Stimulated activated naive B cell treated with anti-CD40 and anti-IgM and Interleukin-4, amounts not matched to agents 10 μg/mL and 1 μg/mL and 100 μg/mL, for 72 hours (primary cell): ENCODE measurements around the gene PLD1.

Experiments
- ATAC-seq, 2 donors: fragments of 150-1000 bp; cut with Tn5 transposase; replicated peaks; 2 replicates each; pipeline ENCODE4 v1.10.0; 2021; ENCODE audit warnings: moderate library complexity in 1 of 2
- DNase-seq: peaks from one replicate; pipeline ENCODE4 v3.0.0; 2021
- H3K27ac Mint-ChIP-seq: one replicate; pipeline ENCODE4 v1.8.0; 2022; ENCODE audit warnings: mild to moderate bottlenecking, mixed read lengths
- H3K27me3 Mint-ChIP-seq, 2 donors: one replicate each; pipeline ENCODE4 v1.8.0; 2022; ENCODE audit warnings: mixed read lengths in 2 of 2
- H3K36me3 Mint-ChIP-seq, 2 donors: one replicate each; pipeline ENCODE4 v1.8.0; 2022; ENCODE audit warnings: mixed read lengths in 2 of 2, mild to moderate bottlenecking in 1 of 2
- H3K4me1 Mint-ChIP-seq, 2 donors: one replicate each; pipeline ENCODE4 v1.8.0; 2022; ENCODE audit warnings: mixed read lengths in 2 of 2, mild to moderate bottlenecking in 1 of 2
- H3K4me3 Mint-ChIP-seq, 2 donors: one replicate each; pipeline ENCODE4 v1.8.0; 2022; ENCODE audit warnings: mild to moderate bottlenecking in 2 of 2, mixed read lengths in 2 of 2, moderate library complexity in 1 of 2
- H3K9me3 Mint-ChIP-seq, 2 donors: one replicate each; pipeline ENCODE4 v1.8.0; 2022; ENCODE audit warnings: mixed read lengths in 2 of 2, mild to moderate bottlenecking in 1 of 2

The PLD1 gene

DNA sequence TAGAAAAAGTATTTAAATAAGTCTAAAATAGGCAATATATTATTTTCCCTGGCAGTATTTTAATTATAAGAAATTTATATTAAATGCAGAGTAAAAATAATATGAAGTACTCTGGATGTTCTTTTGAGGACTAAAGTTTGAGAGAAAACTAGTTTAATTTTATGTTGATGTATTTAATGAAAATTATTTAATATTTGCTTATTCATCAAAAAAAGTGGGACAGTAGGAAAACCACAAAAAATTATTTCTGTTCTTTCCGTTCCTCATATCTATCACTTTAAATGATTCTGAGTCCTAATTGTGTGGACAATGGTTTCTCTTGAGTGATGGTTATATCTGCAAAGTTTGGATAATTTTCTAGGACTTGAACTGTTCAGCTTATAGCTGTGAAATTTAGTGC lies 202.8 kb downstream of the PLD1 start:
- H3K4me3 Mint-ChIP-seq, result no peak overlapping the region
- no peaks in the 10 kb centered on the region for H3K9me3 Mint-ChIP-seq
- H3K27ac Mint-ChIP-seq, result no peak overlapping the region
- no peaks in the 10 kb centered on the region for H3K36me3 Mint-ChIP-seq
- H3K27me3 Mint-ChIP-seq, result peaks cover 5% of the 10 kb centered on the region in 2 donors
- ATAC-seq (no peak), DNase-seq (no peak)
- H3K4me1 Mint-ChIP-seq, result no peaks in the 10 kb centered on the region

DNA sequence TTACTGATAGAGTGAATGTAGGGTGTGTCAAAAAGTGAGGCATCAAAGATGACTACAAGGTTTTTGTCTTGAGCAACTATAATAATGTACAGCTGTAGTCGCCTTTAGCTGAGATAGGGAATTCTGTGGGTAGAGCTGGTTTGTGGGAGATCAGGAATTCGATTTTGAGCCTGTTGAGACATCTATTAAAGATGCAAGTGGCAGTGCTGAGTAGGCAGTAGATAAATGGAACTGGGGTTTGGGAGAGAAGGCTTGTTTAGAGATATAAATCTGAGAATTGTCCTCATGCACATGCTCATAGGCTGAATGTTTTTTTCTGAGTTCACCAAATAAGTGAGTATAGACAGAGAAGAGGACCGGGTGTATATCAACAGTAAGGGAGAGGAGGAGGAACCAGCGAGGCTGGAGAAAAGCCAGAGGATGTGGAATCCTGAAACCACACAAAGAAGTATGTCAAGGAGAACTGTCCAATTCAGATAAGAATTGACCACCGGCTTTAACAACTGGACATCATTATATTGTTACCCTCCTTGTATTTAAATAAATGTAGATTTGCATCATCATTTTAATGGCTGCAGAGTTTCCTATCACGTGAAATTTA lies 204.0 kb downstream of the PLD1 start:
- H3K36me3 Mint-ChIP-seq, result no peaks in the 10 kb centered on the region
- no peak for DNase-seq

DNA sequence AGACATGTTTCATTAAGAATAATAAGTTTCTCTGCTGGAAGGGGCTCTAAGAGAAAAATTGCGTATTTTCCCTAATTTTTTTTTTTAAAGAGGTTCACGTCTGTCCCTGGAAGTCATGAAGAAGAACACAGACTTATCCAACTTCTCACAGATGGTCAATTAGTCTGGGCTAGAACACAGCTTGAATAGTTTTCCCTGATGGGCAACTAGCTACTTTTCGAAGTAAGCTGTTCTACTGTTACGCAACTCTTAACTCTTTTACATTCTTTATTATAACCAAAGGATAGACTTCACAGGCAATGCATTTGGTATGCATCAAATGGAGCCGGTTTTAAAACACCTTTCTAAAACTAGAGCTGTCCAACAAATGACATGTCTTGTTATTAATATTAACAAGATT lies 205.9 kb downstream of the PLD1 start:
- DNase-seq, result no peak
- no peak overlapping the region for H3K27ac Mint-ChIP-seq
- no peaks in the 10 kb centered on the region for H3K9me3 Mint-ChIP-seq
- peaks cover 5% of the 10 kb centered on the region in 2 donors for H3K27me3 Mint-ChIP-seq
- H3K36me3 Mint-ChIP-seq, result no peaks in the 10 kb centered on the region
- ATAC-seq, result no peak
- no peak overlapping the region for H3K4me3 Mint-ChIP-seq
- no peaks in the 10 kb centered on the region for H3K4me1 Mint-ChIP-seq

More for the DNA sequence above, 204.0 kb downstream of the PLD1 start:
- H3K27ac Mint-ChIP-seq, result no peak overlapping the region
- ATAC-seq, result no peak
- no peak overlapping the region for H3K4me3 Mint-ChIP-seq
- peaks cover 5% of the 10 kb centered on the region in 2 donors for H3K27me3 Mint-ChIP-seq
- no peaks in the 10 kb centered on the region for H3K9me3 Mint-ChIP-seq
- no peaks in the 10 kb centered on the region for H3K4me1 Mint-ChIP-seq

DNA sequence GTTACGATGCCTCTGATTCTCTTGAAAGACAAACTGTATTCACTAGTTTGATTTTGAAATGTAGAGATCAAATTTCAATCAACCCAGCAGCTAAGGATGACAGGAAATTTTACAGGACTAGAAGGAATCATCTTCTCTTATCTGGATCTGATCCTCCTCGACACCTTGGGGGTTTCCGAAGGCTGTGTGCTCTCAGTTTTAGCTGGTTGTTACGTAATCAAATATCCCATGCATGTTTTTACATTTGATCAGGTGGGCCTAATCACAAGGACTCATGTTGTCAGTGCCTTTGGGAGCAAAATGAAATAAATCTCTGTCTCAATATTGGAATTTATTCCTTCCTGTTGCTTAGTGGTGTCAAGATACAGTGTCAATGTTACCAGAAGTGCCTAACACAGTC lies 208.2 kb downstream of the PLD1 start:
- H3K36me3 Mint-ChIP-seq, result no peaks in the 10 kb centered on the region
- H3K4me3 Mint-ChIP-seq, result no peak overlapping the region
- no peaks in the 10 kb centered on the region for H3K9me3 Mint-ChIP-seq
- H3K4me1 Mint-ChIP-seq, result no peaks in the 10 kb centered on the region
- DNase-seq, result no peak
- no peak overlapping the region for H3K27ac Mint-ChIP-seq
- no peak for ATAC-seq
- peaks cover 5% of the 10 kb centered on the region in 2 donors for H3K27me3 Mint-ChIP-seq

DNA sequence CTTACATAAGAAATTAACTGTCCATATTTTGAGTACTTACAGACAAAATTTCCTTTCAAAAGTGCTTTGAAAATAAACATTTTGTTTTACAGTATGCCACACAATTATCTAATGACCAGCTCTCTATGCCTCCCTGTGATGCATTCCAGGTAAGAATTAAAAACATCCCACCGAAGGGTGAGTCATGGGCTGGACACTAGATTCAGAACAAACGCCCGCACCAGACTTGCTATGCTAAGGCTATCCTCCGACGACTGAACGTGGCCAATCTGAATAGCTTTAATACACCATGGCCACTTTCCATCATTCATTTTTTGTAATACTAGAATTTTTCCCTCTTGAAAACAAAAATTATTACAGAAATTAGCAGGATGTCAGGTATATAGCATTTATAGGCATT lies 210.3 kb downstream of the PLD1 start:
- no peaks in the 10 kb centered on the region for H3K36me3 Mint-ChIP-seq
- no peaks in the 10 kb centered on the region for H3K4me1 Mint-ChIP-seq
- no peak overlapping the region for H3K27ac Mint-ChIP-seq
- H3K4me3 Mint-ChIP-seq, result no peak overlapping the region
- no peak for ATAC-seq
- no peaks in the 10 kb centered on the region for H3K9me3 Mint-ChIP-seq
- DNase-seq, result no peak
- H3K27me3 Mint-ChIP-seq, result no peaks in the 10 kb centered on the region

GRCh38 chr3:171598990-171599389 lies 211.3 kb downstream of the PLD1 start:
- DNase-seq, result no peak
- Mint-ChIP-seq H3K27ac (no peak overlapping the region), H3K4me1 (no peaks in the 10 kb centered on the region), H3K27me3 (peaks cover 0 to 5% of the 10 kb centered on the region in 2 donors), H3K36me3 (no peaks in the 10 kb centered on the region), H3K4me3 (no peak overlapping the region), H3K9me3 (no peaks in the 10 kb centered on the region)
- ATAC-seq, result no peak

GRCh38 chr3:171592786-171593185 lies 217.5 kb downstream of the PLD1 start:
- Mint-ChIP-seq H3K36me3 (no peaks in the 10 kb centered on the region), H3K4me1 (no peaks in the 10 kb centered on the region), H3K27ac (no peak overlapping the region), H3K4me3 (no peak overlapping the region), H3K27me3 (peaks cover 0 to 5% of the 10 kb centered on the region in 2 donors), H3K9me3 (no peaks in the 10 kb centered on the region)
- no peak for ATAC-seq
- DNase-seq, result no peak

- no peaks in the 10 kb centered on the region for H3K36me3 Mint-ChIP-seq
- peaks cover 0 to 5% of the 10 kb centered on the region in 2 donors for H3K27me3 Mint-ChIP-seq
- H3K4me3 Mint-ChIP-seq, result no peak overlapping the region
- DNase-seq (no peak), ATAC-seq (no peak)
- no peaks in the 10 kb centered on the region for H3K9me3 Mint-ChIP-seq
- no peaks in the 10 kb centered on the region for H3K4me1 Mint-ChIP-seq
- H3K27ac Mint-ChIP-seq, result no peak overlapping the region
Measured at GRCh38 chr3:171591070-171591469, 219.2 kb downstream of the PLD1 start.

DNA sequence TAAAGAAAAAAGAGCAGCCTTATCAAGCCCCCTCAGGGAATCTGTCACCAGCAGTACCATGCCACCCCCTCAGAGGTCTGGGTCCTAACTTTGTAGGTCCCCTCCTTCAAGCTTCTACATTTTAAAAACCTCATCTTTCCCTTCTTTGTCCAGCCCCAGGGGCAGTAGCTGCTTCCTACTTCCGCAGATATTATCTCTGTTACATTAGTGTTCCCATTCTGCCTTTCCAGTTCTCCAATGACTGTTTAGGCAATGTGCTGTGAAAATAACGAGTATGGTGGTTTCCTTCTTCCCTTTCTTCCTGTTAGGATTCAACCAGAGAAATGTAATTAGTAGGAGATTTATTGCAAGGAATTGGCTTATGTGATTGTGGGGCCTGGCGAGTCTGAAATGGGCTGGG lies 224.0 kb downstream of the PLD1 start:
- no peak overlapping the region for H3K27ac Mint-ChIP-seq
- ATAC-seq (no peak), DNase-seq (no peak)
- H3K4me1 Mint-ChIP-seq, result no peaks in the 10 kb centered on the region
- no peak overlapping the region for H3K4me3 Mint-ChIP-seq
- H3K9me3 Mint-ChIP-seq, result no peaks in the 10 kb centered on the region
- peaks cover 0 to 4% of the 10 kb centered on the region in 2 donors for H3K27me3 Mint-ChIP-seq
- H3K36me3 Mint-ChIP-seq, result no peaks in the 10 kb centered on the region

GRCh38 chr3:171585039-171585438 lies 225.2 kb downstream of the PLD1 start:
- H3K4me3 Mint-ChIP-seq, result no peak overlapping the region
- peaks cover 0 to 4% of the 10 kb centered on the region in 2 donors for H3K27me3 Mint-ChIP-seq
- no peaks in the 10 kb centered on the region for H3K9me3 Mint-ChIP-seq
- no peak for DNase-seq
- ATAC-seq, result no peak
- no peaks in the 10 kb centered on the region for H3K36me3 Mint-ChIP-seq
- H3K27ac Mint-ChIP-seq, result no peak overlapping the region
- H3K4me1 Mint-ChIP-seq, result no peaks in the 10 kb centered on the region

- H3K27ac Mint-ChIP-seq, result no peak overlapping the region
- no peaks in the 10 kb centered on the region for H3K9me3 Mint-ChIP-seq
- no peaks in the 10 kb centered on the region for H3K36me3 Mint-ChIP-seq
- H3K4me1 Mint-ChIP-seq, result no peaks in the 10 kb centered on the region
- DNase-seq, result no peak
- no peak overlapping the region for H3K4me3 Mint-ChIP-seq
- no peak for ATAC-seq
- H3K27me3 Mint-ChIP-seq, result peaks cover 0 to 4% of the 10 kb centered on the region in 2 donors
Measured at GRCh38 chr3:171584100-171584499, 226.2 kb downstream of the PLD1 start.

GRCh38 chr3:171574556-171575240 lies 235.6 kb downstream of the PLD1 start:
- no peak overlapping the region for H3K4me3 Mint-ChIP-seq
- peaks cover 0 to 3% of the 10 kb centered on the region in 2 donors for H3K9me3 Mint-ChIP-seq
- H3K27me3 Mint-ChIP-seq, result peaks cover 8 to 14% of the 10 kb centered on the region in 2 donors
- no peak overlapping the region for H3K27ac Mint-ChIP-seq
- DNase-seq, result no peak
- no peaks in the 10 kb centered on the region for H3K36me3 Mint-ChIP-seq
- ATAC-seq, result no peak
- H3K4me1 Mint-ChIP-seq, result no peaks in the 10 kb centered on the region

DNA sequence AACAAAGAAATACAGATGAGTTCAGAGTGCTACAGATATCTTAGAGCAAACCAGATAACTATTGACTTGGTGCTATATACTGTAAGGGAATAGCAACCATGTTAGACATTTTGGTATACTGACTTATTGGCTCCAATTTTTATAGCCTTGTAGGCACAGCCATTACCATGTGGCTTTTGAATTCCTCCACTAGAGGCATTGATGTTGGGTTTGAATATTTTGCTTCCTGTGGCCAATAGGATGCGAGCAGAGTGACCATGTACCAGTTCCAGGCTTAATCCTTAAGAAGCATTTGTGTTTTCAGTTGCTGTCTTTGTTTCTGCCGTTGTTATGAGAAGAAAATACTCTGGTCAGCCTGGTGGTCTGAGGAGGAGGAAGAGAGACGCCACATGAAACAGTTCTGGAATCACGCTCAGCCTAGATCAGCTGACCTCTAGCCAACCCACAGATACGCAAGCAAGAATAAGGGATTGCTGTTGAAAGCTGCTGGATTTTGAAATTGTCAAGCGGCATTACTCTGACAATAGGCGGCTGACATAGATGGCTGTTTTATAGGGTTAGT lies 240.6 kb downstream of the PLD1 start:
- peaks cover 8 to 10% of the 10 kb centered on the region in 2 donors for H3K27me3 Mint-ChIP-seq
- no peak for ATAC-seq
- H3K4me3 Mint-ChIP-seq, result no peak overlapping the region
- H3K9me3 Mint-ChIP-seq, result peaks cover 0 to 3% of the 10 kb centered on the region in 2 donors
- H3K36me3 Mint-ChIP-seq, result no peaks in the 10 kb centered on the region
- no peak for DNase-seq
- H3K4me1 Mint-ChIP-seq, result no peaks in the 10 kb centered on the region
- no peak overlapping the region for H3K27ac Mint-ChIP-seq

DNA sequence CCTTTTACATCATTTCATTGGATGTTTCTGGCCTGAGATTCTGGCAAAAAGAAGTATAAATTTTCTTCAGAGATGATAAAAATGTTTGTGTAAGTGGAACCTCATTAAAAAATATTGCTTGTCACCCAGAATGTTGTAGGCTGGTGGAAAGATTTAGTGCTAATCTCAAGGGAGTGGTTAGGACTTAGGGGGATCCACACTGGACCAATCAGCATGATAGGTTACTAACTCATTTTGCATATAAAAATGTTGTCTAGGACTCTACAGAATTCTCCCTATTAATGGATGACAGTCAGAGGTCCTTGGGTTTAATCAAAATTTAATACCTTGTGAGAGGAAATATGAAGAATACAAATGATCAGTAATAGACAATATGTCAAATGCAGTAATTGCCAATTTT lies 241.5 kb downstream of the PLD1 start:
- peaks cover 9 to 10% of the 10 kb centered on the region in 2 donors for H3K27me3 Mint-ChIP-seq
- H3K4me3 Mint-ChIP-seq, result no peak overlapping the region
- ATAC-seq, result no peak
- no peak for DNase-seq
- no peaks in the 10 kb centered on the region for H3K36me3 Mint-ChIP-seq
- peaks cover 0 to 3% of the 10 kb centered on the region in 2 donors for H3K9me3 Mint-ChIP-seq
- H3K27ac Mint-ChIP-seq, result no peak overlapping the region
- H3K4me1 Mint-ChIP-seq, result no peaks in the 10 kb centered on the region

DNA sequence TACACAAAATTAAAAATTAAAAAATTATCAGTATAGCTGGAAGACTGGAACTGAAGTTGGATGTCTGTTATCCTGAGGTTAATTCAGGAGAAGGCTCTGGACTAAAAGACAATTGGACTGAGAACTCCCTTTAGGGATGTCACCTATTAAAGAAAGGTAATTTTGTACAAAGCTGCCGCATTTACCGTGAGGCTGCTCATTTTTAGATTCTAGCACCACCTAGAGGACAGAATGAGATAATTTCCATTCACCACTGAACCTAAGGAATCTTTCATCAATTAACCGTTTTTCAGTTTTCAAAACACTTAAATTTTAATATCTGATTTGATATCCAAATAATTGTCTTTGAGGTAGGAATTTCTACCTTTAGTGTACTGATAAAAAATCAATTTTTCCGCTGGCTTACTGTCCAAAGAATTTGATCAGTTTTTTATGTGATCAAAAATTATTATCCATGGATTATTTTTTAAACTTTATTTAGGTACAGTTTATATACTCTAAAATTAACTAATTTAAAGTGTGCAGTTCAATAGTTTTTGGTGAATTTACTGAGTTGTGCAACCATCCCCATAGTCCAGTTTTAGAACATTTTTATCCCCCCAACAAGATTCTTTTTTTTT lies 243.4 kb downstream of the PLD1 start:
- DNase-seq (no peak), ATAC-seq (peak in 1 of 2 donors; percentile 48)
- Mint-ChIP-seq H3K27ac (no peak overlapping the region), H3K4me1 (no peaks in the 10 kb centered on the region), H3K9me3 (no peaks in the 10 kb centered on the region), H3K36me3 (no peaks in the 10 kb centered on the region), H3K27me3 (peaks cover 9 to 10% of the 10 kb centered on the region in 2 donors), H3K4me3 (no peak overlapping the region)
